A549 (cell line): ENCODE measurements around the gene CACNA2D4.

Experiments
- CTCF ChIP-seq: fragments of >200 bp; sonication (Bioruptor Twin); formaldehyde crosslinking; IDR thresholded peaks from 3 replicates; pipeline ENCODE4 v1.5.1; 2016
- ELK1 ChIP-seq: fragments of 150-350 bp; IDR thresholded peaks from 2 replicates; pipeline ENCODE4 v1.6.1; 2014; ENCODE audit warnings: low read depth, mild to moderate bottlenecking, low read length
- ESRRA ChIP-seq: fragments of 150-350 bp; IDR thresholded peaks from 2 replicates; pipeline ENCODE4 v1.6.1; 2014; ENCODE audit warnings: mild to moderate bottlenecking, low read length, borderline replicate concordance
- HDAC2 ChIP-seq: fragments of 200-600 bp; sonication (generic); IDR thresholded peaks from 2 replicates; pipeline ENCODE4 v1.6.1; 2016
- JUN ChIP-seq, 2 experiments: fragments of >200 bp; sonication (Bioruptor Twin); formaldehyde crosslinking; IDR thresholded peaks; 2 replicates in 1 of 2; 3 replicates in 1 of 2; pipeline ENCODE4 v1.6.1; 2016 to 2017
- JUNB ChIP-seq: fragments of >200 bp; sonication (Bioruptor Twin); formaldehyde crosslinking; IDR thresholded peaks from 2 replicates; pipeline ENCODE4 v1.6.1; 2016
- MYC ChIP-seq: IDR thresholded peaks from 2 replicates; pipeline ENCODE4 v1.6.1; 2012; ENCODE audit warnings: mild to moderate bottlenecking, inconsistent platforms, low read length, improper control_type of control experiment, borderline replicate concordance
- NPAS2 ChIP-seq: fragments of 250-450 bp; sonication (Bioruptor Pico); IDR thresholded peaks from 2 replicates; pipeline ENCODE4 v1.8.0; 2022; ENCODE audit warnings: mild to moderate bottlenecking, moderate library complexity, borderline replicate concordance
- PHF8 ChIP-seq: fragments of 200-600 bp; sonication (generic); IDR thresholded peaks from 2 replicates; pipeline ENCODE4 v1.6.1; 2016; ENCODE audit warnings: low read depth, mild to moderate bottlenecking, antibody characterized with exemption, moderate library complexity, borderline replicate concordance
- RAD21 ChIP-seq, 2 experiments: fragments of >200 bp in 1 of 2; sonication (Bioruptor Twin) in 1 of 2; formaldehyde crosslinking in 1 of 2; IDR thresholded peaks in 1 of 2; conservative IDR thresholded peaks in 1 of 2; 2 replicates in 1 of 2; 3 replicates in 1 of 2; pipeline ENCODE4 v1.6.1; 2012 to 2018; ENCODE audit warnings: inconsistent platforms in 1 of 2
- RFX5 ChIP-seq: fragments of 450-650 bp; IDR thresholded peaks from 2 replicates; pipeline ENCODE4 v1.7.1; 2014; ENCODE audit warnings: antibody characterized with exemption, mild to moderate bottlenecking, moderate library complexity
- SMC3 ChIP-seq: fragments of >200 bp; sonication (Bioruptor Twin); formaldehyde crosslinking; IDR thresholded peaks from 3 replicates; pipeline ENCODE4 v1.6.1; 2018; ENCODE audit warnings: inconsistent platforms
- USF2 ChIP-seq: fragments of 450-650 bp; IDR thresholded peaks from 2 replicates; pipeline ENCODE4 v1.6.1; 2014; ENCODE audit warnings: antibody characterized with exemption
- ZFP36 ChIP-seq: fragments of 450-650 bp; IDR thresholded peaks from 2 replicates; pipeline ENCODE4 v1.6.1; 2014; ENCODE audit warnings: borderline replicate concordance; ENCODE audit not compliant: partially characterized antibody

GRCh38 chr12:1966561-1967226 lies 48.2 kb upstream of the CACNA2D4 start:
- TF ChIP-seq CTCF (no peak), NPAS2 (CRISPR knock-in tag) (no peak), PHF8 (no peak), JUN (IDR thresholded peaks at IDR 0.05) (no peak), MYC (no peak), SMC3 (no peak), JUNB (no peak), RAD21 (conservative IDR thresholded peaks at IDR 0.05 in 1 of 2, IDR thresholded peaks at IDR 0.05 in 1 of 2) (no peak), HDAC2 (no peak), ZFP36 (no peak), ESRRA (no peak), USF2 (no peak), ELK1 (no peak), RFX5 (no peak)
